HCT116 (cell line): Measurements from ENCODE around the gene ASCL3.

Experiments used
- EGR1 ChIP-seq: IDR thresholded peaks from 2 replicates; pipeline ENCODE4 v1.6.1; 2012; ENCODE audit warnings: low read depth
- POLR2A ChIP-seq: IDR thresholded peaks from 2 replicates; pipeline ENCODE4 v1.7.0; 2011; ENCODE audit warnings: borderline replicate concordance; ENCODE audit not compliant: insufficient read depth, insufficient read length; ENCODE audit errors: extremely low read depth
- RAD21 ChIP-seq: IDR thresholded peaks from 2 replicates; pipeline ENCODE4 v1.6.1; 2012; ENCODE audit warnings: low read depth, mild to moderate bottlenecking
- TF ChIP-seq, protein P1 (sequence below): IDR thresholded peaks from 2 replicates; pipeline ENCODE4 v1.6.1; 2011; ENCODE audit warnings: mild to moderate bottlenecking, low read length, moderate library complexity; ENCODE audit not compliant: insufficient replicate concordance; ENCODE audit errors: extremely low read depth
- TF ChIP-seq, protein P2 (sequence below), 3 experiments: fragments of 200-600 bp in 1 of 3; sonication (generic) in 1 of 3; IDR thresholded peaks in 2 of 3; conservative IDR thresholded peaks in 1 of 3; 2 replicates each; pipeline ENCODE4 v1.5.1; 2012 to 2017; ENCODE audit warnings: low read depth in 2 of 3, low read length in 2 of 3, antibody characterized with exemption in 1 of 3, borderline replicate concordance in 1 of 3, control low read depth in 1 of 3, mild to moderate bottlenecking in 1 of 3, mixed read lengths in 1 of 3, mixed run types in 1 of 3, moderate library complexity in 1 of 3; ENCODE audit not compliant: insufficient read depth in 1 of 3

DNA sequence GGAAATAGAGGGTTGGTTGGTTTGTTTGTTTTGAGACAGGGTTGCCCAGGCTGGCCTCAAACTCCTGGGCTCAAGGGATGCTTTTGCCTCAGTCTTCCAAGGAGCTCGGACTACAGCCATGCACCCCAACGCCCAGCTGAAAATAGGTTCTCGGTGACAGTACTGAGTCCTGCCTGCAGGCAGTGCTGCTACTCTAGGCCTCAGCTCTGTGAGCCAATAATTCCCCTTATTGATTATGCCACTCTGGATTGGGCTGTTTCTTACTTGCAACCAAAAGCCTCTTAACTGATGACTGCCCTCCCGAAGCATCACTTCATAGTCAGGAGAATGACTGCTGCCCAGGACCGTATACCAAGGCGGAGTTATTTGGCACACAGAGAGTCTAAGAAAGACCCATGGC, 8.9 kb downstream of the ASCL3 start:
- TF ChIP-seq EGR1 (no peak), RAD21 (peak; percentile 47), POLR2A (no peak)
- TF ChIP-seq, protein P1, sequence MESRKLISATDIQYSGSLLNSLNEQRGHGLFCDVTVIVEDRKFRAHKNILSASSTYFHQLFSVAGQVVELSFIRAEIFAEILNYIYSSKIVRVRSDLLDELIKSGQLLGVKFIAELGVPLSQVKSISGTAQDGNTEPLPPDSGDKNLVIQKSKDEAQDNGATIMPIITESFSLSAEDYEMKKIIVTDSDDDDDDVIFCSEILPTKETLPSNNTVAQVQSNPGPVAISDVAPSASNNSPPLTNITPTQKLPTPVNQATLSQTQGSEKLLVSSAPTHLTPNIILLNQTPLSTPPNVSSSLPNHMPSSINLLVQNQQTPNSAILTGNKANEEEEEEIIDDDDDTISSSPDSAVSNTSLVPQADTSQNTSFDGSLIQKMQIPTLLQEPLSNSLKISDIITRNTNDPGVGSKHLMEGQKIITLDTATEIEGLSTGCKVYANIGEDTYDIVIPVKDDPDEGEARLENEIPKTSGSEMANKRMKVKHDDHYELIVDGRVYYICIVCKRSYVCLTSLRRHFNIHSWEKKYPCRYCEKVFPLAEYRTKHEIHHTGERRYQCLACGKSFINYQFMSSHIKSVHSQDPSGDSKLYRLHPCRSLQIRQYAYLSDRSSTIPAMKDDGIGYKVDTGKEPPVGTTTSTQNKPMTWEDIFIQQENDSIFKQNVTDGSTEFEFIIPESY = no peak
- TF ChIP-seq, protein P2, sequence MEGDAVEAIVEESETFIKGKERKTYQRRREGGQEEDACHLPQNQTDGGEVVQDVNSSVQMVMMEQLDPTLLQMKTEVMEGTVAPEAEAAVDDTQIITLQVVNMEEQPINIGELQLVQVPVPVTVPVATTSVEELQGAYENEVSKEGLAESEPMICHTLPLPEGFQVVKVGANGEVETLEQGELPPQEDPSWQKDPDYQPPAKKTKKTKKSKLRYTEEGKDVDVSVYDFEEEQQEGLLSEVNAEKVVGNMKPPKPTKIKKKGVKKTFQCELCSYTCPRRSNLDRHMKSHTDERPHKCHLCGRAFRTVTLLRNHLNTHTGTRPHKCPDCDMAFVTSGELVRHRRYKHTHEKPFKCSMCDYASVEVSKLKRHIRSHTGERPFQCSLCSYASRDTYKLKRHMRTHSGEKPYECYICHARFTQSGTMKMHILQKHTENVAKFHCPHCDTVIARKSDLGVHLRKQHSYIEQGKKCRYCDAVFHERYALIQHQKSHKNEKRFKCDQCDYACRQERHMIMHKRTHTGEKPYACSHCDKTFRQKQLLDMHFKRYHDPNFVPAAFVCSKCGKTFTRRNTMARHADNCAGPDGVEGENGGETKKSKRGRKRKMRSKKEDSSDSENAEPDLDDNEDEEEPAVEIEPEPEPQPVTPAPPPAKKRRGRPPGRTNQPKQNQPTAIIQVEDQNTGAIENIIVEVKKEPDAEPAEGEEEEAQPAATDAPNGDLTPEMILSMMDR (IDR thresholded peaks at IDR 0.05 in 2 of 3, conservative IDR thresholded peaks at IDR 0.05 in 1 of 3; ENCODE audit: borderline replicate concordance in 1 of 3, insufficient read depth in 1 of 3, low read depth in 2 of 3, low read length in 2 of 3) = peak in 2 of 3 experiments; percentile 33 to 46; a peak in 1 of 6 replicates
